ES-I3 (cell line): ENCODE results near the gene MIA.
"Not testable (repeated sequence)": the region's sequence is repeated elsewhere in the genome, so short reads cannot be mapped to it uniquely, and the experiment has no call there.

ENCODE experiments used
- H3K36me3 ChIP-seq: 2 replicates; pipeline ENCODE4 v1.6.1; 2013; ENCODE audit warnings: mild to moderate bottlenecking, low read length, control low read depth, moderate library complexity; ENCODE audit not compliant: insufficient read depth
- H3K4me1 ChIP-seq: 2 replicates; pipeline ENCODE4 v1.6.1; 2013; ENCODE audit warnings: mild to moderate bottlenecking, control low read depth, low read length; ENCODE audit not compliant: insufficient read depth
- H3K9ac ChIP-seq: 2 replicates; pipeline ENCODE4 v1.6.1; 2013; ENCODE audit warnings: low read depth, mild to moderate bottlenecking, low read length, moderate library complexity
- H3K9me3 ChIP-seq: 2 replicates; pipeline ENCODE4 v1.6.1; 2013; ENCODE audit warnings: mild to moderate bottlenecking, low read length, moderate library complexity; ENCODE audit not compliant: control insufficient read depth, insufficient read depth

The MIA gene

GRCh38 chr19:40825460-40826095 lies 50.3 kb downstream of the MIA start:
- H3K4me1 ChIP-seq, H3K9ac ChIP-seq, H3K9me3 ChIP-seq: not testable (repeated sequence)

GRCh38 chr19:40826312-40826698 lies 51.0 kb downstream of the MIA start:
- not testable (repeated sequence) for H3K9ac ChIP-seq, H3K9me3 ChIP-seq, H3K36me3 ChIP-seq, H3K4me1 ChIP-seq

More at GRCh38 chr19:40825460-40826095, 50.3 kb downstream of the MIA start:
- H3K36me3 ChIP-seq, result not testable (repeated sequence)

- H3K36me3 ChIP-seq, H3K9ac ChIP-seq, H3K4me1 ChIP-seq, H3K9me3 ChIP-seq: not testable (repeated sequence)
Measured at GRCh38 chr19:40826699-40827385, 51.5 kb downstream of the MIA start.
